Lower leg skin (tissue), 4 donors: Measurements from ENCODE around the gene OR51F2. TPM values are rescaled to one million over a fixed set of nuclear protein-coding genes. Genes with fewer than 3 reads are reported as not detected.
"Not testable (repeated sequence)": the region's sequence is repeated elsewhere in the genome, so short reads cannot be mapped to it uniquely, and the experiment has no call there.

Experiments
- DNase-seq, 2 donors: peaks; one replicate each; pipeline ENCODE4 v3.0.0-alpha.2; 2019; ENCODE audit warnings: low spot score in 2 of 2
- H3K4me3 ChIP-seq: fragments of 200-600 bp; sonication (generic); 2 replicates; pipeline ENCODE4 v1.5.1; 2017; ENCODE audit warnings: mild to moderate bottlenecking, low read depth; ENCODE audit not compliant: poor library complexity, severe bottlenecking
- CTCF ChIP-seq, 3 donors: fragments of 450-650 bp; IDR thresholded peaks; one replicate each; pipeline ENCODE4 v1.5.1; 2016; ENCODE audit warnings: antibody characterized with exemption in 3 of 3, mild to moderate bottlenecking in 3 of 3, moderate library complexity in 2 of 3
- POLR2A ChIP-seq, 2 donors: fragments of 450-650 bp; IDR thresholded peaks; one replicate each; pipeline ENCODE4 v1.6.1; 2016 to 2017; ENCODE audit warnings: antibody characterized with exemption in 2 of 2, mild to moderate bottlenecking in 1 of 2, moderate library complexity in 1 of 2
- WGBS, 2 donors: methylation state at CpG; one replicate each; pipeline ENCODE4 v1.1.5; 2018; 5-methylcytosine and 5-hydroxymethylcytosine counted together
- intact Hi-C: fragments of 100-400 bp; cut with DNase I; formaldehyde crosslinking; loops from one replicate; pipeline ENCODE4 v1.15.0; 2023; ENCODE audit warnings: low total_unique reads
- total RNA-seq, 4 donors: library from RNA; depleted of rRNA; stranded (reverse); fragments of >200 nt; gene quantifications; one replicate each; pipeline ENCODE4 v1.1.0, GENCODE V29; 2016

OR51F2 gene
- total RNA-seq, 4 donors from 2014 or later = not detected

GRCh38 chr11:4839851-4840549 lies 18.9 kb downstream of the OR51F2 start:
- H3K4me3 ChIP-seq = no peak overlapping the region
- intact Hi-C loops = no loop called here
- WGBS, 2 donors = 83 to 93% methylated on average over 2 of the region's 2 CpGs
- TF ChIP-seq POLR2A (IDR thresholded peaks at IDR 0.05) (no peak), CTCF (IDR thresholded peaks at IDR 0.05) (no peak)
- DNase-seq = no peak

- 75 to 78% methylated on average over 9 of the region's 9 CpGs for WGBS, 2 donors
- TF ChIP-seq CTCF (IDR thresholded peaks at IDR 0.05) (no peak), POLR2A (IDR thresholded peaks at IDR 0.05) (no peak)
- intact Hi-C loops = no loop called here
- no peak for DNase-seq
- H3K4me3 ChIP-seq = no peak within 1 kb of the TSS
Measured at GRCh38 chr11:4848908-4849532, 27.9 kb downstream of the OR51F2 start, which contains the start of gene OR51S1. TSS of gene OR51S1 (minus strand) at chr11:4849208. CDS start at chr11:4849208, 0 bp downstream.

- no peak overlapping the region for H3K4me3 ChIP-seq
- TF ChIP-seq CTCF (IDR thresholded peaks at IDR 0.05) (no peak), POLR2A (IDR thresholded peaks at IDR 0.05) (no peak)
- 28 to 36% methylated on average over 4 of the region's 4 CpGs for WGBS, 2 donors
- intact Hi-C loops = no loop called here
- no peak for DNase-seq
Measured at GRCh38 chr11:4851033-4851432, 29.9 kb downstream of the OR51F2 start.

GRCh38 chr11:4854286-4854685 lies 33.2 kb downstream of the OR51F2 start:
- 86 to 87% methylated on average over 7 of the region's 7 CpGs for WGBS, 2 donors
- not testable (repeated sequence) for DNase-seq, H3K4me3 ChIP-seq

GRCh38 chr11:4862447-4863236 lies 41.5 kb downstream of the OR51F2 start:
- H3K4me3 ChIP-seq = no peak overlapping the region
- no peak for DNase-seq
- intact Hi-C loops = no loop called here
- TF ChIP-seq CTCF (IDR thresholded peaks at IDR 0.05) (no peak), POLR2A (IDR thresholded peaks at IDR 0.05) (no peak)

More at GRCh38 chr11:4854286-4854685, 33.2 kb downstream of the OR51F2 start:
- intact Hi-C loops = not testable (repeated sequence)

GRCh38 chr11:4863876-4864275 lies 42.8 kb downstream of the OR51F2 start:
- TF ChIP-seq CTCF (IDR thresholded peaks at IDR 0.05) = no peak
- no peak for TF ChIP-seq POLR2A (IDR thresholded peaks at IDR 0.05)
- no peak overlapping the region for H3K4me3 ChIP-seq
- intact Hi-C loops = no loop called here
- 60 to 70% methylated on average over 4 of the region's 4 CpGs for WGBS, 2 donors
- no peak for DNase-seq
